ENCODE measurements around the gene RTP5.

RTP5 gene

DNA sequence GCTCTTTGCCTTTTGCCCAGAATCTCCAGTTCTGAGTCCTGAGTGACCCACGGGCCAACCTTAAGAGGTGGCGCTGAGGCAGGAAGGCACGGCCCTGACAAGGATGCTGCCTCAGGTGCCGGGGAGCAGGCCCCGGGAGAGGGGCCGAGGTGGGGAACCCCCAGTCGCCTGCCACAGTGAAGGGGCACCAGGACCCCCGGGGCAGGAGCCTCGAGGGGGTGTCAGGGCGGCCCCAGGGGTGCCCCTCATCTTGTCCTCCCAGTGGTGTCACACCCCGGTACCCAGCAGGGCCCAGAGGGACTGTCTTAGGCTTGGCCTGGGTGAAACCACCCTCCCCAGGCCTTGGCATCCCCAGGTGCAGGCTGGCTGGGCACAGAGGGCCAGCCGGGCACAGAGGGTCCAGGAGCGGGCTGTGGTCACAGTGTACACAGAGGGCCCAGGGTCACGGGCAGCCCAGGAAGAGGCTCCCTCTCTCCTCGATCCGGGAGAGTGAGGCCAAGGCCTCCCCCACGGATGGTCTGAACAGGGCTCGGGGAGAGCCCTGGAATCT, 11.9 kb upstream of the RTP5 start:
- DNase-seq (ENCODE audit: low read depth in 2 of 2): no peak

DNA sequence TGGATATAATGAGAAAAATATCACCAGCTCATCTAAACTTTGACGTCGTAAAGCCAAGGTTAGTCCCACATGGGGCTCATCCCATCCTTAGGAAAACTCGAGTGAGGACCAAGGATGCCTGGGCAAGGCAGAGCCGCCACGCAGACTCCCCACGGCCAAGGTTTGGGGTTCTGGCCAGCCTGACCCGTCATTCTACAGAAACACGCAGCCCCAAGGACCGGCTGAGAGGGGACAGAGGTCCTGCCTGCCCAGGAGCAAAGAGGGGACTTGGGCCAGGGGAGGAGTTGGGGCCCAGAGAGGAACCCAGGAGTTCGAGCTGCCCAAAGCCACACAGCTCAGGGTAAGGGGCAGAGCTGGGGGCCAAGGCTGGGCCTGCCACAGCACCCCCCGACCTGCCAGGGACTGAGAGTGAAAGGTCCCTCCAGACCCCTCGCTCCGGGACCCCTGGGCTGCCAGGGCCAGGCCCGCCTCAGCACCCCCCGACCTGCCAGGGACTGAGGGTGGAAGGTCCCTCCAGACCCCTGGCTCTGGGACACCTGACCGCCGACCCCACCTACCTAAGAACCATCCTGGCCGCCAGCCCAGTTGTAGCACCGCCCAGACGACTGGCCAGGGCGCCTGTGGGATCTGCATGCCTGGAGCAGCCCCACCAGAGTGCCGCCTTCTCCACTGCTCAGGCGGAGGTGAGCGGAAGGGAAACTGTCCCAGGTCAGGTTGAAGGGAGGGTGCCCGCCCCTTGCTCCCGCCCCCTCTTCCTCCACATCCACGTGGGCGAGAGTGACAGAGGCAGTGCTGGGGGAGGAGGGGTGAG, 11.1 kb upstream of the RTP5 start, which contains the start of gene PDCD1:
PDCD1 (minus strand) TSS at position 689 of the 811 bp plus-strand sequence; CDS start at position 633, 56 bp downstream.
- peak in 1 of 2 donors; percentile 71 for DNase-seq (ENCODE audit: low read depth in 2 of 2)

DNA sequence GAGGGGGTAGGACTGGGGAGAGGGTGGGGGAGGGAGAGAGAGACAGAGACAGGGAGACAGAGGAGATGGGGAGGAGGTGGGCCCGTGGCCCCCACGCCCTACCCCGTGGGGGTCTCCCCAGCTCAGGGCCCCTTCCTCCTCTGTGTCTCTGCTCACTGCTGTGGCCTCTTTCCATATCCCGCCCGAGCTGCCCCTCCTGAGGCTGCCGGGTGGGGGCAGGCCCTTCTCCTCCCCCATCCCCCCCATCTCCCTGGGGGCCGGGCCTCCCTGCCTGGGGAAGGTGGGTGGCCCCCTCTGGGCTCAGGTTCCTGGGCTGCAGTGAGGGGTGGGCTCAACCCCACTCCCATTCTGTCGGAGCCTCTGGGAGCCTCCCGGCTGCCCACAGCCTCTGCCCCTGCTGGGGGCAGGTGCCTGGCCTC, 10.5 kb upstream of the RTP5 start:
- DNase-seq (ENCODE audit: low read depth in 2 of 2): peak in 1 of 2 donors; percentile 25

DNA sequence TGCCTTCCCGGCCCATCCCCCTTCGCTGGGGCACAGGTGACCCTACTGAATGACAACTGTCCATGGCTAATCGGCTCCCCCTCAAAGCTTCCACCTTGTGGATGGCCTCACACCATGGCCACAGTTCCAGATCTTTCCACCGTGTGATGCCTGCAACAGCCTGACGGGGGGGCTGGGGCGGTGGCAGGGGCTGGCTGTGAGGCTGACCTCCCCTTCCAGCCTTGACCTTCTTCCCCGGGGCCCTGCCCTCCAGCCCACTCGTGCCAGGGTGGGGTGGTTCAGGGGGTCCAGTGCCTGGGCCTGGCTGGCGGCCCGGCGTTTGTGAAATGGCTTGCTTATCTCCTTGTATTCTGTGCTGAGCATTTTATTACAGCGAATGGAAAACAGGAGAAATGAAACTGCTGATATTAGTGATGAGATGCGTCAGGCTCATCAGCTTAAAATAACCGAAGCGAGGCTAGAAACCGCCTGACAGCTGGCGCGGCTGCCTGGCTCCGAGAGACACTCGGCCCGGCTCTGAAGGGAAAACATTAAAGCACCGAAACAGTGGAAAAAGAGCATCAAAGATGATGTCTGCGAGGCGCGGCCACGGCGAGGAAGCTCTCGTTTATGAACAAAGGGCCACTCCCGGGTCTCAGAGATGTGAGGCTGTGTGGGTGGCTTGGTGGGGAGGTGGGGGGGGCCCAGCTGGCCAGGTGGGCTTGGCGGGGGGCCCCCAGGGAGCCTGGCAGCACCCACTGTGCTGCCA, 9.9 kb upstream of the RTP5 start:
- DNase-seq (ENCODE audit: low read depth in 2 of 2): peak in 1 of 2 donors; percentile 61

DNA sequence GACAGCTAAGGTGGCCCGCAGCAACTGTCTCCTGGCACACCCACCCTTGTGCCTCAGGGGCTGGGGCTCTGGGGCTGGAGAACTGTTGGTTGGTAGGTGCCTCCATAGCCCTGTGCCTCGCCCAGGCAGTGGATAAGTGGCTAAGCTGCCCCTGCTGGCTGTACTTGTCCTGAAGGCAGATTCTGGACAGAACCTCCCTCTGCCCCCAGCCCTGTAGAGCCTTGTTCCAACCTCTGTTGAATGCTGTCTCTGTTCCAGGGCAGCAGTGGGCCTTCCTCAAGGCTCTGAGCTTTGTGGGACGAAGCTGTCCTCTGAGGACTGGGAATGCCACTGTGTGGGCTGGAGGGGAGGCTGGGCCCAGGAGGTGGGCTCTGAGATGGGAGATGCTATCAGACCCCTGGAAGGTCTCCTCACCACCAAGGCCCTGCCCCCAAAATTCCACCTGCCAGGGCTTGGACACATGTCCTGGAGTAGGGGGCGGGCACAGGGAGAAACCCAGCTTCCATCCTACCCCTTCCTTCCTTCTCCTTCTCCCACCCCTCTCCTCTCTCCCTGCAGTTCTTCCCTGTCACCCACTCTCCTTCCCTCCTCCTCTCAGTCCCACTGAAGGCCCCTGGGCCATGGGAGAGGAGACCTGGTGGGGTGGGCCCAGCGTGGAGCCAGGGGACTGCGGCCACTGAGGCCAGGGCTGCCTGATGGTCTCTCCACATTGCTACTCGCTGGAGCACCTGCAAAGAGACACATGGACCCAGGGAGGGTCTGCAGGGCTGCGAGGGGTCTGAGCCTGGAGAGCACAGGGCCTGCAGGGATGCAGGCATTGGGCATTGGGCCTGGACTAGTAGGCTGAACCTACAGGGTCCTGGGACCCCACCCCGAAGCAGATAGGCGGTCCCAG, 9.1 kb upstream of the RTP5 start:
- DNase-seq (ENCODE audit: low read depth in 2 of 2): no peak

DNA sequence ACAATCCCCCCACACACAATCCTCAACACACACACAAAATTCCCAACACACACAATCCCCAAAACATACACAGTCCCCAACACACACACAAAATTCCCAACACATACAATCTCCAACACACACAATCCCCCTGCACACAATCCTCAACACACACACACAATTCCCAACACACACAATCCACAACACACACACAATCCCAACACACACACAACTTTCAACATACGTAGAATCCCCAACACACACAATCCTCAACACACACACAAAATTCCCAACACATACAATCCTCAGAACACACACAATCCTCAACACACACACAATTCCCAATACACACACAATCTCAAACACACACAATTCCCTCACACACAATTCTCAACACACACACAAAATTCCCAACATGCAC, 8.3 kb upstream of the RTP5 start:
- no peak for DNase-seq (ENCODE audit: low read depth in 2 of 2)

DNA sequence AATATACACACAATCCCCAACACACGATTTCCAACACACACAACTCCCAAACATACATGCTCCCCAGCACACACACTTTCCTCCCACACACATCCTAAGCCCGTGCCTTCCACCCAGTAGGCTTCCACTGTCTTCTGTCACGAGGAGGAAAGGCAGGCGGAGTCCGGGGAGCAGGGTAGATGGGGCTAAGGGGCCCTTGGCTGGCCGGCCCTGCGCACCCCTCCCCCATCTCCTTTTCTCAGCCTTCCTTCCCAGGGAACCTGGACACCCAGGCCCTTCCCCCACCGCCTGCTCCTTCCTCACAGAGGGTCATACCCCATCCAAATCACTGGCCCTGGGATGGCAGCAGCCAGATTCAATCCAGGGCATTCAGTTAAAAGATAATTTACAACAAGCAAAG, 7.4 kb upstream of the RTP5 start:
- DNase-seq (ENCODE audit: low read depth in 2 of 2): no peak

DNA sequence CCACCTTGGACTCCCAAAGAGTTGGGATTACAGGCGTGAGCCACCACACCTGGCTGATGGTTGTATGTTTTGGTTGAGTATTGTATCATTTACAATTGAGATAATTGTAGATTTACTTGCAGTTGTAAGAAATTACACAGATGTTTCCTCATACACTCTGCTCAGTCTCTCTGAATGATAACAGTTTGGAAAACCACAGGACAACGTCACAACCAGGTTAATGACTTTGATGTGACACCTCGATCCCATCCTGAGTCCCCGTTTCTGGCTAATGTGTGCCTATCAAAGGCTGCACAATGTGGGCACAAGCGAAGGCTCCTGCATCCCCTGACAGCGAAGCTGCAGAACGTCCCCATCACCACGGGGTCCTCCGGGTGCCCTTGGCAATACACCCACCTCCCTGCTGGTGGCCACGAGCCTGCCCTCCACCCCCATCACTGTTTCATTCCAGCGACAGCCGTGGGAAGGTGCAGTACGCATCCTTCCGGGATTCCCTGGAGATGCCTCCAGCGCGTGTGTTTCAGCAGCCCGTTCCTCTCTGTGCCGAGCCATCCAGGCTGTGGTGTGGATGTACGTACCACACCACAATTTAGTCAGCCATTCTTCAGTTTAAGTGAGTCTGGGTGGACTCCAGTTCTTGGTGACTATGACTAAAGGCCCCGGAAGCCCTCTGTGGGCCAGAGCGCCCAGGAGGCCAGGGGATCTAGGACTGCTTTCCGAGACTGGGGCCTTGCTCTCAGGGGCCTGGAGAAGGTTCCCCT, 6.6 kb upstream of the RTP5 start:
- peak in 1 of 2 donors; percentile 21 for DNase-seq (ENCODE audit: low read depth in 2 of 2)

DNA sequence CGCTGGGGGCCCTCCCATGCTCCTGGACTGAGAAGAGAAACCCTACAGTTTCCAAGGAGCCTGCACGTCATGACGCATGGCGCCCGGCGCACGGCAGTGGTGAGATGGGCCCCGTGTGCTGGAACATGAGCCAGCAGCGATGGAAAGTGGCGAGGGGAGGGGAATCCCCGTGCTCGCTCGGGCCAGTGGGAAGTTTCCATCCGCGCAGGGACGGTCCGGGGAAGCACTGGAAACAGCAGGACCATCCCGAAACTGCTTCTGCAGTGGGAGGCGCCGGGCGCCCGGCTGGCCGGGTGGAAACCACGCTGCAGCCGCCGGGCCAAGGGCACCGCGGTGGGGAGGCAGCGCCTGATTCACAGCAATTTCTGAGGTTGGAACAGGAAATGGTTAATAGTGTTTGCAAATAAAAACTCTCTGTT, 6.0 kb upstream of the RTP5 start:
- peak in 1 of 2 donors; percentile 72 for DNase-seq (ENCODE audit: low read depth in 2 of 2)

DNA sequence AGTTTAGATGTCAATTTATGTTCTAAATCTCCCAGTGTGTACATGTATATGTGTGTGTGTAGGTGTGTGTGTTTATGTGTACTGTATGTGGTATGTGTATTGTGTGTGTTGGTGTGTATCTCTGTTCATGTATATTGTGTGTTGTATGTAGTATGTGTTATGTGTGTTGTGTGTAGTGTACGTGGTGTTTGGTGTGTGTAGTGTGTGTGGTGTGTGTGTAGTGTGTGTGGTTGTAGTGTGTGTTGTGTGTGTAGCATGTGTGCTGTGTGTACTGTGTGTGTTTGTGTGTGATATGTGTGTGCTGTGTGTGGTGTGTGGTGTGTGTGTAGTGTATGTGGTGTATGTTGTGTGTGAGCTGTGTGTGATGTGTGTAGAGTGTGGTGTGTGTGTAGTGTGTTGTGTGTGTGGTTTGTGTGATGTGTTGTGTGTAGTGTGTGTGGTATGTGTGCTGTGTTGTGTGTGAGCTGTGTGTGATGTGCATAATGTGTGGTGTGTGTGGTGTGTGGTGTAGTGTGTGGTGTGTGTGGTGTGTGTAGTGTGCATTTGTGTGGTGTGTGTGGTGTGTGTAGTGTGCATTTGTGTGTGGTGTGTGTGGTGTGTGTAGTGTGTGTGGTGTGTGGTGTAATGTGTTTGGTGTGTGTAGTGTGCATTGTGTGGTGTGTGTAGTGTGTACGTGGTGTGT, 5.2 kb upstream of the RTP5 start:
- no peak for DNase-seq (ENCODE audit: low read depth in 2 of 2)

DNA sequence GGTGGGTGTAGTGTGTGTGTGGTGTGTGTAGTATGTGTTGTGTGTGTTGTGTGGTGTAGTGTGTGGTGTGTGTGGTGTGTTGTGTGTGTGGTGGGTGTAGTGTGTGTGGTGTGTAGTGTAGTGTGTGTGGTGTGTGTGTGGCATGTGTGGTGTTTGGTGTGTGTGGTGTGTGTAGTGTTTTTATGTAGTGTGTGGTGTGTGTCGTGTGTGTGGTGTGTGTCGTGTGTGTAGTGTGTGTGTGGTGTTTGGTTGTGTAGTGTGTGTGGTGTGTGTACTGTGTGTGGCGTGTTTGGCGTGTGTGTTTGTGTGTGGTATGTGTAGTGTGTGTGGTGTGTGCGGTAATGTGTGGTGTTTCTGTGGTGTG, 4.7 kb upstream of the RTP5 start:
- no peak for DNase-seq (ENCODE audit: low read depth in 2 of 2)

DNA sequence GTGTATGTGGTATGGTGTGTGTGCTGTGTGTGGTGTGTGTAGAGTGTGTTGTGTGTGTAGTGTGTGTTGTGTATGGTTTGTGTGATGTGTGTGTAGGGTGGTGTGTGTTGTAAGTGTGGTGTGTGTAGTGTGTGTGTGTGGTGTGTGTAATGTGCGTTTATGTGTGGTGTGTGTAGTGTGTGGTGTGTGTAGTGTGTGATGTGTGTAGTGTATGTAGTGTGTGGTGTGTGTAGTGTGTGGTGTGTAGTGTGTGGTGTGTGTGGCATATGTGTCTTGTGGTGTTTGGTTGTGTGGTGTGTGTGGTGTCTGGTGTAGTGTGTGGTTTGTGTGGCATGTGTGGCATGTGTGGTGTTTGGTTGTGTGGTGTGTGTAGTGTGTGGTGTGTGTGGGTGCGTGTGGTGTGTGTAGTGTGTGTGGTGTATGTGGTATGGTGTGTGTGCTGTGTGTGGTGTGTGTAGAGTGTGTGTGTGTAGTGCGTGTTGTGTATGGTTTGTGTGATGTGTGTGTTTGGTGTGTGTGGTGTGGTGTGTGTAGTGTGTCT, 4.0 kb upstream of the RTP5 start:
- no peak for DNase-seq (ENCODE audit: low read depth in 2 of 2)

DNA sequence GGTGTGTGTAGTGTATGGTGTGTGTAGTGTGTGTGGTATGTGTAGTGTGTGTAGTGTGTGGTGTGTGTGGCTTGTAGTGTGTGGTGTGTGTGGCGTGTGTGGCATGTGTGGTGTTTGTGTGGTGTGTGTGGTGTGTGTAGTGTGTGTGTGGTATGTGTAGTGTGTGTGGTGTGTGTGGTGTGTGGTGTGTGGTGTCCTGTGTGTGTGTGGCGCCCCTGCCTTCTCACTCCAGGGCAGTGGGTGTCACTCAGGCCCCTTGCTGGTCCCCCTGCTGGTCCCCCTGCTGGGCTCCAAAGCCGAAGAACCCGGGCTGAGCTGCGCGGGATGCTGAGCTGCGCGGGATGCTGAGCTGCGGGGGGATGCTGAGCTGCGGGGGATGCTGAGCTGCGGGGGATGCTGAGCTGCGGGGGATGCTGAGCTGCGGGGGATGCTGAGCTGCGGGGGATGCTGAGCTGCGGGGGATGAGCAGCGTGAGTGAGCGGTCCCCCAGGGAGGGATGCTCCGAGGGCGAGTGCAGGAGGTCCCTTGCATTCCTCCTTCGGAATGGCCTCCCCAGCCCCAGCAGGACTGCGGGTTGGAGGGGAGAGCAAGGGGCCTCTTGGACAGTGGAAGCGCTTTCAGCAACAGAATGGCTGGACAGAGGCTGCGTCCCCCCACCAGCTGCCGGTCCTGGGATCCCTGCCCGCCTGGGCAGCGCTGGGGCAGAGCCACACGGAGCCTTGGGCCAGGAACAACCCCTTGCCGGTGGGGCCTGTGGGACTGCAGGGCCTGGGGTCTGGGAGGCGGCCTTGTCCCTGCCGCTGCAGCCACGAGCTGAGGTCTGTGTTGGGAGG, 3.4 kb upstream of the RTP5 start:
- no peak for DNase-seq (ENCODE audit: low read depth in 2 of 2)

DNA sequence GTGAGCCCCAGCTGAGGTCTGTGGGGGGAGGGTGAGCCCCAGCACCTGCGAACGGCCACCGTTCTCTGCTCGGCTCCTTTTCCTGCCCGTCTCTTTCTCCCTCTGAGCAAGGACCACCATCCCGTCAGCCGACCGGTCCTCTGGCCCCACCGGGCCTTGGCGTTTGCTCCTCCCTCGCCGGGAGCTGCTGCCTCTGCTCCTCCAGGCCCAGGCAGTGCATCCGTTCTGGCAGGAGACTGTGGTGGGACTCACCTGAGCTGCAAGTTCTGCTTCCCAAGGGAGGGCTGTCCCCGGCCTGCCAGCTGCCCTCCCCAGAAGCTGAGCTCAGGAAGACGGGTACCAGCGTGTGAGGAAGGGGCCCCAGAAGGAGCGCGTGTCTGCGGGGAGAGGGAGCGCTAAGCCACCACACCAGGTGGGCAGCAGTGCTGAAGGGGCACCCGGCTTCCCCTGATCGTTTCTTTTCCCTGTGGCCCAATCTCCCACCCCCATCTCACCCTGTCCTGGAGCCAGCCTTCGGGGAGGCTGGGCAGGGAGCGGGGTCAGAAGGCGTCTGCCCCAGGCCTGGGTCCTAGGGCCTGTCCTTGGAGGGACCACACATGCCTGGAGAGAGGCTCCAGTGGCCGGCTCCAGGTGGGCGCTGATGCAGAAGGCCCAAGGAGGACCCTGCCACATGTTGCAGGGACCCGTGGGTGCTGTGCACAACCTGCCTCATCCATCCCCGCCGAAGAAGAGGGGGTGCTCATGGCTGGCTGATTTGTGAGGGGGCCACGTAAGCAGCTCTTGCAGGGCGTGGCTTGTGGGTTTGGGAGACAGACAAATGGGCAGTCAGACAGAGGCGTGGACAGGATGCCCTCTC, 2.5 kb upstream of the RTP5 start:
- no peak for DNase-seq (ENCODE audit: low read depth in 2 of 2)

DNA sequence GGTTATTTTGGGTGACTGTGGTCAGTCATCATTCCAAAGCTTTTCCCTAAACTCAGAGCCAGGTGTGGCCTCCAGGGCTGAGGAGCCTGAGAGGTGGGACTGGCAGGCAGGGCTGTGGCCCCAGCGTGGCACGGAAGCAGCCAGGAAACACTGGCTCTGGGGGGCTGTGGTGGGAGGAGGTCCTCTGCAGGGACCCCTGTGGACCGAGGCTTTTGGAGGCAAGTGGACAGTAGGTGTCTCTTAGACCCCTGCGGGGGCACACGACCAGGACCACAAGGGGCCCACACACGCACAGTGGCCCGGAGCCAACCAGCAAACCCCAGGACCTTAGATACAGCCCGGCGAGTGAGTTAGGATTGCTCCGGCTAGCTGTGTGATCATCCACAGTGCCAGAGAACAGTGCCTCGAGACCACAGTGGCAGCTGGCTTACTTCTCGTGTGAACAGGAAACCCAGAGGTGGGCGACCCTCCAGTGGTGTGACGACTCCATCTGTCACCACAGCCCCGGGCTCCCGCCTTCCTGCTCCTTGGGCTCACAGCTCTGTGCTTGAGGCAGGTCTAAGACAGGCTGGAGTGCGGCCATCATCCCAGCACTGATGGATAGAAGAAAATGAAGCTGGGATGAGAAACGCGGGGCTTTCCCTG, 1.6 kb upstream of the RTP5 start:
- peak in 1 of 2 donors; percentile 37 for DNase-seq (ENCODE audit: low read depth in 2 of 2)

DNA sequence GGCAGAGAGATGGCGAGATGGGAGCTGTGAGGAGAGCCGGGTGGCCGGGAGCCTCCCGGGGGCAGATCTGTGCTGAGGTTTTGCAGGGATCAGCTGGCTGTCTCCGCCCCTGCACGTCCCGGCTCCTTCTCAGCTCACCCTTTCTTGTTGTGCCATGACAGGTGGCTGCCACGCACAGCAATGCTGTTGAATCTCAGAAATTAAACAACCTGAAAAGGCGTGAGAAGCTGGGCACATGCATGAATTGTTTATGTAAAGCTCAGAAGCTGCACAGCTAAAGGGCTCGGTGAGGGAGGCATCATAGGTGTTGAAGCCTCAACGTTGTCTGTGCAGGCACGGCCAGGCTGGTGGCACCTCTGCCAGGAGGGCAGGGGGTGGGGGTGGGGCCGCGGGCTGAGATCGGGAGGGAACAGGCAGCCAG, 858 bp upstream of the RTP5 start:
- DNase-seq (ENCODE audit: low read depth in 2 of 2): no peak

DNA sequence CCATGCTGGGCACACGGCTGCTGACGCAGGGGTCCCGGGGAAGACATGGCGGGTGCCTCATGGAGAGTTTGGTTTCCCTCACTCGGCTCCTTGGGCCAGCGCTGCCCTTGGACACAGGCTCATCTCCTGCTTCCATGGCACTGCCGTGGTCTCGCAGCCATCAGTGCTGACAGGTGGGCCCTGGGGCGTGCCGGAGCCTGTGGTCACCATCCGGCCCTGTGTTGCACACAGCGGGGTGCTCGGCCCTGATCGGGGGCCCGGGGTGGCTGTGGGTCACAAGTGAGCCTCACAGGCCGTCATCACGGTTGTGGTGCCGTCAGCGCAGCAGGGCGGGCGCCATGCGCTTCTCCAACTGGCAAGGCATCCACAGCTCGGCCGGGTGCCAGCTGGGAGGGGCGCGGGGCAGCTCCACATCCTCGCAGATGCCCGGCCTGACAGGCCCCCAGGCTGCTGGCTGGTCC, 582 bp downstream of the RTP5 start:
- no peak for DNase-seq (ENCODE audit: low read depth in 2 of 2)
